Stimulated activated naive CD8-positive, alpha-beta T cell treated with anti-CD3 and anti-CD28 coated beads, Interleukin-15, Interleukin-2, amounts not matched to agents 100 ng/mL and 50 ng/mL, for 24 hours (primary cell): ENCODE measurements around the gene GTF2A1L.

Experiments
- H3K27ac Mint-ChIP-seq: one replicate; pipeline ENCODE4 v1.8.0; 2021; ENCODE audit warnings: mild to moderate bottlenecking, mixed read lengths
- H3K27me3 Mint-ChIP-seq: one replicate; pipeline ENCODE4 v1.8.0; 2021; ENCODE audit warnings: mixed read lengths
- H3K36me3 Mint-ChIP-seq: one replicate; pipeline ENCODE4 v1.8.0; 2021; ENCODE audit warnings: low read depth, mixed read lengths
- H3K4me1 Mint-ChIP-seq: one replicate; pipeline ENCODE4 v1.8.0; 2021; ENCODE audit warnings: low read depth, mixed read lengths
- H3K4me3 Mint-ChIP-seq: one replicate; pipeline ENCODE4 v1.8.0; 2021; ENCODE audit warnings: mild to moderate bottlenecking, mixed read lengths
- H3K9me3 Mint-ChIP-seq: one replicate; pipeline ENCODE4 v1.8.0; 2021; ENCODE audit warnings: mixed read lengths

GTF2A1L gene

DNA sequence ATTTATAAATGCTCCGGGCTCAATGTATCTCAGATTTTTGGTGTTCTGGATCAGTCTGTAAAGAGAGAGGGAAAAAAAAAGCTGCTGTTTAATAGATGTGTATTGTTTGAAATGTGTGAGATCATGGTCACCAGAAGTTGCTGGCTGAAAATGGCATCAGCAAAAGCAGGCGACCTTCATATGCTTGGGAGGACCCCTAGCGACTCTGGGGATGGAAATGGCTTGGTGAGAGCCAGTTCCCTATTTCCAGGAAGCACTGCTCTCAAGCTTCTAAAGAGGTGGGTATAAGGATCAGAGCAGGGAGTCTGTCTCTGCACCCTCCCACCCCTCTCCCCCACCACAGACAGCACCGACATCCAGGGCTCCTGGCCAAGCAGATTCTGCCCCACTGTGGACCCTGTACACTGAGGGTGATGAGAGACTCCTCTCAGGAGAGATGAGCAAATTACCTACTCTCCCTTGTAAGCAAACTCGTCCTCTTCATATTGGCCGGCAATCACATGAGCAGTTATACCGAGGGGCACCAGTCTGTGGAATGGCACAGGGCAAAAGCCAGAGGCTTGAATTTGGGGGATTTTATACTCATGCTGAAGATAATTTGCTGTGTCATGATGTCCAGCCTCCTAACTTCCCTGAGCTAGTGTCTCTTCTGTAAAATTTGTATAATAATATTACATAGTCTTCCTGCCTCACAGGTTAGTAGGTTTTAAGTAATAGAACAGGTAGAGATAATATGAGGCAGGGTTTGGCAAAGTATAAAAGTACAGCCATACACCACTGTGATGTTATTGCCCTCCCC, 108.2 kb downstream of the GTF2A1L start:
- no peaks in the 10 kb centered on the region for H3K4me1 Mint-ChIP-seq
- no peak overlapping the region for H3K4me3 Mint-ChIP-seq
- no peak overlapping the region for H3K27ac Mint-ChIP-seq
- no peaks in the 10 kb centered on the region for H3K36me3 Mint-ChIP-seq
- peaks cover 3% of the 10 kb centered on the region for H3K27me3 Mint-ChIP-seq
- no peaks in the 10 kb centered on the region for H3K9me3 Mint-ChIP-seq

DNA sequence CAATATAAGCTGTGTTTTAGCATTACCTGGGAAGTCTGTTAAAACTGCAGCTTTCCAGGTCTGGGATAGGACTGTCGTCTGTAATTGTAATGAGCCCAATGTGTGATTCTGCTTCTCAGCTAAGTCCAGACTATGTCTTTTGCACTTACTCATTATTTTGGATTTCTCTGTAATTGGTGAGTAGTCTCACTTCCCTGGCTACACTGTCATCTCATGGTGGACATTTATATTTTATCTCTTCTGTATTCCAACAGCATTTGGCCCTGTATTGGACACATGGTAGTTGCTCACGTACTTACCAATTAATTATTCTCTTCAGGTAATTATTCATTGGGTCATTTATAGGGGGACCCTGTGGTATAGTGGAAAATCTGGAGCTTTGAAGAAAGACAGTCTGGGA, 109.9 kb downstream of the GTF2A1L start:
- H3K9me3 Mint-ChIP-seq = no peaks in the 10 kb centered on the region
- no peaks in the 10 kb centered on the region for H3K36me3 Mint-ChIP-seq
- H3K27me3 Mint-ChIP-seq = peaks cover 8% of the 10 kb centered on the region

DNA sequence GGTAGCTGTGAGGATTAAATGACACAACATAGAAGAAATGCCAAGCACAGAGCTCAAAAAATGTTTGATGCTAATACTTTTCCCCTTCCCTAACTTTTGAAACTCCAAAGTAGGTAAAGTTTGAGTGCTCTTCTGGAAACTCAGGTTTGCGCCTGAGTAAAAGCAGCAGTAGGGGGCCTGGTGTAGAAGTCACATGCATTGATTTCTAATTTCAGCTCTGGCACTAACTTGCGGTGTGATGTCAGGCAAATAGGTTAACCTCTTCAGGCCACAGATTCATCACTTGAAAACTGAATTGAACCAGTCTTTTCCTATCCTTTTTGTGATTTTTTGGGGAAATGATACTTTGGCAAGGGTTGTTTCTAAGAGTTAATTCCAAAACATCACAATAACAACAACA, 110.6 kb downstream of the GTF2A1L start:
- Mint-ChIP-seq H3K36me3 (no peaks in the 10 kb centered on the region), H3K27ac (no peak overlapping the region)

More for the DNA sequence above, 109.9 kb downstream of the GTF2A1L start:
- Mint-ChIP-seq H3K4me3 (no peak overlapping the region), H3K4me1 (no peaks in the 10 kb centered on the region), H3K27ac (no peak overlapping the region)

DNA sequence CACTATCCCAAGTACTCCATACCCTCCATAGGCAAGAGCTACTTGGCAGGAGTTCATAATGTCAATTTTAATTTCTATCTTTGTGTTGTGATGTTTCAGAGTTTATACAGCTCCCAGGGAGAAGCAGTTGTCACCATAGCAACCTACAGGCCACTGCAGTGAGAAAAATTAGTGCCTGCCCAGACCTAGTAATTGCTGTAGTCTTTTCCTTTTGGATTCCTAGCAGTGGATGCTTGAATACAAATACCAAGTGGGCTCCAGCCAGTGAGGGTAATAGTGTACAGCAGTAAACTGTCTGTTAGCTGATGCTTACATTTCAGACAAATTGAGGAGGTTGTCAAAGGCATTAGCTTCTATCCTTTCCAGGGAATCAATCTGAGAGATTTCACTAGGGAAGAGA, 111.2 kb downstream of the GTF2A1L start:
- Mint-ChIP-seq H3K4me3 (no peak overlapping the region), H3K27ac (no peak overlapping the region), H3K9me3 (no peaks in the 10 kb centered on the region), H3K27me3 (peaks cover 8% of the 10 kb centered on the region), H3K36me3 (no peaks in the 10 kb centered on the region), H3K4me1 (no peaks in the 10 kb centered on the region)

More for the DNA sequence above, 110.6 kb downstream of the GTF2A1L start:
- Mint-ChIP-seq H3K4me1 (no peaks in the 10 kb centered on the region), H3K4me3 (no peak overlapping the region), H3K9me3 (no peaks in the 10 kb centered on the region), H3K27me3 (peaks cover 8% of the 10 kb centered on the region)
